Adrenal gland (tissue), 5 donors: ENCODE results near the gene JAM3.

Source experiments
- CTCF ChIP-seq, 6 experiments: fragments of 450-650 bp in 4 of 6; fragments of 200-600 bp in 2 of 6; sonication (generic) in 1 of 6; IDR thresholded peaks; 1 replicate in 5 of 6; 2 replicates in 1 of 6; pipeline versions ENCODE4 v1.5.1 to v1.8.0; 2016 to 2021; ENCODE audit warnings: antibody characterized with exemption in 6 of 6, mild to moderate bottlenecking in 2 of 6, moderate library complexity in 1 of 6
- POLR2A ChIP-seq, 2 donors: fragments of 450-650 bp; IDR thresholded peaks; one replicate each; pipeline ENCODE4 v1.6.1; 2017; ENCODE audit warnings: antibody characterized with exemption in 2 of 2, mild to moderate bottlenecking in 2 of 2, moderate library complexity in 1 of 2
- donor health status: DM: no; HTN: no; CAD: no.

DNA sequence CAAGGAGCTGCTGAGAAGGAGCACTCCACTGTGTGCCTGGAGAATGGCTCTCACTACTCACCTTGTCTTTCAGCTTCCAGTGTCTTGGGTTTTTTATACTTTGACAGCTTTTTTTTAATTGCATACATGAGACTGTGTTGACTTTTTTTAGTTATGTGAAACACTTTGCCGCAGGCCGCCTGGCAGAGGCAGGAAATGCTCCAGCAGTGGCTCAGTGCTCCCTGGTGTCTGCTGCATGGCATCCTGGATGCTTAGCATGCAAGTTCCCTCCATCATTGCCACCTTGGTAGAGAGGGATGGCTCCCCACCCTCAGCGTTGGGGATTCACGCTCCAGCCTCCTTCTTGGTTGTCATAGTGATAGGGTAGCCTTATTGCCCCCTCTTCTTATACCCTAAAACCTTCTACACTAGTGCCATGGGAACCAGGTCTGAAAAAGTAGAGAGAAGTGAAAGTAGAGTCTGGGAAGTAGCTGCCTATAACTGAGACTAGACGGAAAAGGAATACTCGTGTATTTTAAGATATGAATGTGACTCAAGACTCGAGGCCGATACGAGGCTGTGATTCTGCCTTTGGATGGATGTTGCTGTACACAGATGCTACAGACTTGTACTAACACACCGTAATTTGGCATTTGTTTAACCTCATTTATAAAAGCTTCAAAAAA is 82.3 kb downstream of the JAM3 start:
- TF ChIP-seq CTCF (IDR thresholded peaks at IDR 0.05) (no peak), POLR2A (IDR thresholded peaks at IDR 0.05) (no peak)
